IMR-90 (cell line): ENCODE measurements around the gene N4BP2L1.

Experiments used
- CEBPB ChIP-seq: IDR thresholded peaks from 2 replicates; pipeline ENCODE4 v1.6.1; 2012; ENCODE audit warnings: low read depth, low read length, improper control_type of control experiment
- POLR2A ChIP-seq: IDR thresholded peaks from 2 replicates; pipeline ENCODE4 v1.6.1; 2012; ENCODE audit warnings: mild to moderate bottlenecking, low read depth, low read length
- RAD21 ChIP-seq: IDR thresholded peaks from 2 replicates; pipeline ENCODE4 v1.6.1; 2012; ENCODE audit warnings: low read length, improper control_type of control experiment
- TF ChIP-seq, protein P1 (sequence below): conservative IDR thresholded peaks from 2 replicates; pipeline ENCODE4 v1.5.1; 2012; ENCODE audit warnings: mild to moderate bottlenecking, low read depth, low read length, improper control_type of control experiment

DNA sequence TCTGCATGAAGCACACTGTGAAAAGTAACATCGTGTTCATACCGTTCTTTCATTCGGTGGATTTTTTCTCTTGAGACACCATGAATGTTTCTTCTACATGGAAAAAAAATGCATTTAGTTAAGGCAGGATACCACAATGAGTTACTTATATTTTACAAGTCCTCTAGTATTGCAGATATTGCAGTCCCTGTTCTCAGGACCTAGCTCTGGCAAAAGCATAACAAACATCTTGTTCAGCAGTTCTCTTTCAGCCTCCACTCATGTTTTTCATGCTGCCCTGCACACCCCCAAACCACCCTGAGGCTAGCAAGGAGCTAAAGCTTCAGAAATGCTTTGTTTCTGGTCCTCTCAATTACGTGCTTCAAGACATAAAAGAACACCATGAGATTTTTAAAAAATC lies 24.8 kb downstream of the N4BP2L1 start:
- TF ChIP-seq, protein P1, sequence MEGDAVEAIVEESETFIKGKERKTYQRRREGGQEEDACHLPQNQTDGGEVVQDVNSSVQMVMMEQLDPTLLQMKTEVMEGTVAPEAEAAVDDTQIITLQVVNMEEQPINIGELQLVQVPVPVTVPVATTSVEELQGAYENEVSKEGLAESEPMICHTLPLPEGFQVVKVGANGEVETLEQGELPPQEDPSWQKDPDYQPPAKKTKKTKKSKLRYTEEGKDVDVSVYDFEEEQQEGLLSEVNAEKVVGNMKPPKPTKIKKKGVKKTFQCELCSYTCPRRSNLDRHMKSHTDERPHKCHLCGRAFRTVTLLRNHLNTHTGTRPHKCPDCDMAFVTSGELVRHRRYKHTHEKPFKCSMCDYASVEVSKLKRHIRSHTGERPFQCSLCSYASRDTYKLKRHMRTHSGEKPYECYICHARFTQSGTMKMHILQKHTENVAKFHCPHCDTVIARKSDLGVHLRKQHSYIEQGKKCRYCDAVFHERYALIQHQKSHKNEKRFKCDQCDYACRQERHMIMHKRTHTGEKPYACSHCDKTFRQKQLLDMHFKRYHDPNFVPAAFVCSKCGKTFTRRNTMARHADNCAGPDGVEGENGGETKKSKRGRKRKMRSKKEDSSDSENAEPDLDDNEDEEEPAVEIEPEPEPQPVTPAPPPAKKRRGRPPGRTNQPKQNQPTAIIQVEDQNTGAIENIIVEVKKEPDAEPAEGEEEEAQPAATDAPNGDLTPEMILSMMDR: no peak
- TF ChIP-seq RAD21 (no peak), CEBPB (no peak), POLR2A (no peak)
